ENCODE data around the gene MICA.

MICA gene

GRCh38 chr6:31462026-31462963, 58.9 kb downstream of the MICA start:
- TF ChIP-seq POLR2AphosphoS5 (IDR thresholded peaks at IDR 0.05; ENCODE audit: low read depth, low read length) (no peak), TAF1 (IDR thresholded peaks at IDR 0.05; ENCODE audit: borderline replicate concordance, insufficient read depth, low read length) (no peak), REST (IDR thresholded peaks at IDR 0.05; ENCODE audit: insufficient read depth in 1 of 2, low read depth in 2 of 2, low read length in 2 of 2) (no peak), FOXP2 (optimal IDR thresholded peaks at IDR 0.05; ENCODE audit: borderline replicate concordance, extremely low read depth, extremely low read length, insufficient read depth) (no peak), SIN3A (IDR thresholded peaks at IDR 0.05; ENCODE audit: borderline replicate concordance, insufficient read depth, low read length) (no peak)

- TF ChIP-seq POLR2AphosphoS5 (IDR thresholded peaks at IDR 0.05; ENCODE audit: low read depth, low read length), result no peak
- TF ChIP-seq TAF1 (IDR thresholded peaks at IDR 0.05; ENCODE audit: borderline replicate concordance, insufficient read depth, low read length), result no peak
- TF ChIP-seq REST (IDR thresholded peaks at IDR 0.05; ENCODE audit: insufficient read depth in 1 of 2, low read depth in 2 of 2, low read length in 2 of 2), result no peak
- TF ChIP-seq FOXP2 (optimal IDR thresholded peaks at IDR 0.05; ENCODE audit: borderline replicate concordance, extremely low read depth, extremely low read length, insufficient read depth), result no peak
- no peak for TF ChIP-seq SIN3A (IDR thresholded peaks at IDR 0.05; ENCODE audit: borderline replicate concordance, insufficient read depth, low read length)
Measured at GRCh38 chr6:31462964-31463870, 59.8 kb downstream of the MICA start.

- TF ChIP-seq FOXP2 (optimal IDR thresholded peaks at IDR 0.05; ENCODE audit: borderline replicate concordance, extremely low read depth, extremely low read length, insufficient read depth) (no peak), REST (IDR thresholded peaks at IDR 0.05; ENCODE audit: insufficient read depth in 1 of 2, low read depth in 2 of 2, low read length in 2 of 2) (no peak), SIN3A (IDR thresholded peaks at IDR 0.05; ENCODE audit: borderline replicate concordance, insufficient read depth, low read length) (no peak), TAF1 (IDR thresholded peaks at IDR 0.05; ENCODE audit: borderline replicate concordance, insufficient read depth, low read length) (no peak), POLR2AphosphoS5 (IDR thresholded peaks at IDR 0.05; ENCODE audit: low read depth, low read length) (no peak)
Measured at GRCh38 chr6:31464252-31465184, 61.1 kb downstream of the MICA start.

Data from PFSK-1 (cell line).